ENCODE measurements around the gene CTNS.
"Not testable (repeated sequence)": the region's sequence is repeated elsewhere in the genome, so short reads cannot be mapped to it uniquely, and the experiment has no call there.

Gene CTNS

DNA sequence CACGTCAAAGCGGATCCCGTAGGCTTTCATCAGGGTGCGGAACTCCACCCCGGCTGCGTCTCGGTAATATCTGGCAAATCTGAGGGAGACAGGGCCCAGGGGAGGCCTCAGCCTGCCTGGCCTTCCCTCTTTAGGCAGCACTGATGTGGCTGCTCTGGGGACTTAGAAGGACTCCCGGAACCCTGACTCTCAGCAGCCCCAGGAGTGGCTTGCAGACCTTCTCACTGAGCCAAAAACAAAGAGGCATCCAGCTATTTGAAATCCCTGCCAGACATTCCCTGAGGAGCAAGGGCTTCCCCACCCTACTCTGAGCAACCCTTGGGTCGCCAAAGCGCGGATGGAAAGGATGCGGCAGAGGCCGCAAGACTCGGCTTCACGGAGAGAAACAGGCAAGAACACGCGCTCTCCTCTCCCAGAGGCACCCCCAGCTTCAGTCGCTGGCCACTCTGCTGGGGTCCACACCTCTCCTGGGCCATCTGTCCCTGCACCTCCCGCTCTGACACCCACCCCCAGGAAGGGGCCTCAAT, 51.5 kb downstream of the CTNS start:
- no peak for DNase-seq (ENCODE audit: low read depth)

DNA sequence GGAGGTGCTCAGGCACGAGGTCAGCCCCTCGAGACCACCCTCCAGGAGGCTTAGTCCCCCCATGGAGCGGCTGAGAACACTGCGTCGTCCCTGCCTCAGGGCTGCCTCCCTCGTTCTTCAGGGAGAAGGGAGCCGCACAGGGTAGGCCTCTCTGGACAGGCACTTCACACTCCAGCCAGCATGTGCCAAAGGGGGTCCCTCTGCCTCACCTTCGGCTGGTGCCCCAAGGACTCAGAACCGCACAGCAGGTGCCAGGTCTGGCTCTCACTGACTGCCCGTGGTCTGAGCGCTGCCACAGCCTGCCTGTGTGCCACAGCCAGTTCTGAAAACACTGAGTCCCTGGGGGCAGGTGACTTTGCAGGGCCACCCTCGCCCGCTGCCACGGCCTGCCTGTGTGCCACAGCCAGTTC, 52.3 kb downstream of the CTNS start:
- DNase-seq (ENCODE audit: low read depth): no peak

DNA sequence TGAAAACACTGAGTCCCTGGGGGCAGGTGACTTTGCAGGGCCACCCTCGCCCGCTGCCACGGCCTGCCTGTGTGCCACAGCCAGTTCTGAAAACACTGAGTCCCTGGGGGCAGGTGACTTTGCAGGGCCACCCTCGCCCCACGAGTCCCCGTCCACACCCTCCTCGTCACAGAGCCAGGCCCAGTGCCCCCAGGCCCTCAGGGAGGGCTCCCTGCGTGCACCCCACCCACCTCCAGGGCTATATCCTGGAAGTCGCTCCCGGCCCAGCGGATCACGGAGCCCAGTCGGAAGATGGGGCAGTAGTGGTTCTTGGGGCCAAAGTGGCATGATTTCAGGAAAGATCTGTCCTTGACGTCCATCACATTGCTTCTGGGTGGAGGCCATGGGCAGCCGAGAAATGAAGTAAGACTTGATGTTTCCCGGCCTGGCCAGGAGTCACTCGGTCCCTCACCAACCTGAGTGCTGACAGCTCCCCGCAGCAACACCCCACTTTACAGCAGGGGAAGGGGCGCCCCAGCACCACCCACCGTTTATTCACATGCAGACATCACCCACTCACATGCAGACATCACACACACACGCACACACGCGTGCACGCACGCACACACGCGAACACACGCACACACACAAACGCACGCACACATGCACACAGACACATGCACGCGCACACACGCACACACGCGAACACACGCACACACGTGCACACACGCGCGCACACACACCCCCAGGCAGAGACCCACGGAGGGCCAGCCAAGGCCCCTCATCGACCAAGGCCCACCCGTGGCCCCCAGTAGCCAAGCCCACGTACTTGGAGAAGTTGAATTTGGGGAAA, 52.9 kb downstream of the CTNS start:
- DNase-seq (ENCODE audit: low read depth): no peak

DNA sequence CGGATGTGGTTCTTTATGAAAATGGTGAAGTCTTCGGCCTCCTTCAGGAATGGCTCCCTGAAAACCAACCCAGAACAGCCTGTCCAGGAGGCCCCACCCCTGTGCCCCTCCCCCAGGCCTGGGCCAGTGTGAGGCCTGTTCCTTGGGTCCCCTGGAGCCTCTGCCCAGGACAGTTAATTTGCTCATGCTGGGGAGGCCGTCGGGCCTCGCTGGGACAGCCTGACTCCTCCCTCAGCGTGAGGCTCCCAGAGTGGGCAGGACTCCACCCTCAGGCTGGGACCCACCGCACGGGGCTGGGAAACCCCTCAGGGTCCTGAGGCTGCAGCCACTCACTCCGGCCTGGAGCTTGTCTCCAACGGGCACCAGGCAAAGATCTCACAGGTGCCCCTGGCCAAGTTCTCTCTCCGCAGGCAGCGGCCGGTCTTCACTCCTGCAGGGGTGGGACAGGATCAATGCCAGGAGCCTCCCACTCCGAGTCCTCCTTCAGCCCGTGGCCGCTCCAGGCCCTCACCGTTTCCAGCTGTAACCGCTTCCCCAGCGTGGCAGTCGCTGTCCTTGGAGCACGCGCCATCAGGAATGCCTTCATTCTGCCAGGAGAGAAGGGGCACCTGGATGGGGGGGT, 53.6 kb downstream of the CTNS start:
- DNase-seq (ENCODE audit: low read depth): no peak

DNA sequence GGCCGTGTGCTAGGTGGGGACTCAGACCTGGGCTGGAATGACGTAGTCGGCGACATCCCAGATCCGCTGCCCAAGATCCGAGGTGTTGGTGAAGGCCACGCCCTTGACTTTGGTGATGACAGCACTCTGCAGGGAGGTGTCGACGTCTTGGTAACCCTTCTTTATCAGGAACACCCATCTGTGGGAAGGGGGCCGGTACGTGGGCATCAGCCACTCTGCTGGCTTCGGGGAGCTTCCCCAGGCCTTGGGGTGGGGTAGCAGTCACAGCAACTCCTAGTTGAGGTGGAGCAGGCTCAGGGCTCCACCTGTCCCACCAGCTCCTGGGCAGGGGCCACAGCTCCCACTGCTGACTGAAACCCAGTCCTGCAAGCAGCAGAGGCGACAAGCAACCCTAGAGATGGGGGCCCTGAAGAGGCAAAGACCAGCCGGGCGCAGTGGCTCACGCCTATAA, 55.1 kb downstream of the CTNS start:
- no peak for DNase-seq (ENCODE audit: low read depth)

DNA sequence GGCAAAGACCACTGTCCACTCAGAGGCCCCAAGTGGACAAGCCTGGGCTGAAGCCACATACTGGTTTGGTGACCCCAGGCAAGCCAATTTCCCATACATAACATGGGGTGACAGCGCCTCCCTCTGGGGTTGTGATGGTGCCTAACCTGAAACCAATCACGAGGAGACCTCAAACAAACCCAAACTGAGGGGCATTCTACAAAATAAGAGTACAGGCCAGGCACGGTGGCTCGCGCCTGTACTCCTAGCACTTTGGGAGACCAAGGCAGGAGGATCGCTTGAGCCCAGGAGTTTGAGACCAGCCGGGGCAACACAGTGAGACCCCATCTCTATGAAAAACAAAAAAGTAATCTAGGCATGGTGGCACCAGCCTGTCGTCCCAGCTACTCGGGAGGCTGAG, 55.8 kb downstream of the CTNS start:
- DNase-seq (ENCODE audit: low read depth): no peak

DNA sequence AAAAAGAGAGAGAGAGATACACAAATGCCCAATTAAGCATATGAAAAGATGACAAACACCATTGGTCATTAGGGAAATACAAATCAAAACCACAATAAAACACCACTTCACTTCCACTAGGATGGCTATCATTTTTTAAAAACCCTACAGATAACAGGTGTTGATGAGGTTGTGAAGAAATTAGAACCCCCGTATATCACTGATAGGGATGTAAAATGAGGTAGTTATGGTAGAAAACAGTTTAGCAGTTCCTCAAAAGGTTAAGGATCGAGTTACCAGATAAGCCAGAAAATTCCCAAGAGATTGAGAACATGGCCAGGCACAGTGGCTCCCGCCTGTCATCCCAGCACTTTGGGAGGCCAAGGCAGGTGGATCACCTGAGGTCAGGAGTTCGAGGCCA, 56.6 kb downstream of the CTNS start:
- no peak for DNase-seq (ENCODE audit: low read depth)

DNA sequence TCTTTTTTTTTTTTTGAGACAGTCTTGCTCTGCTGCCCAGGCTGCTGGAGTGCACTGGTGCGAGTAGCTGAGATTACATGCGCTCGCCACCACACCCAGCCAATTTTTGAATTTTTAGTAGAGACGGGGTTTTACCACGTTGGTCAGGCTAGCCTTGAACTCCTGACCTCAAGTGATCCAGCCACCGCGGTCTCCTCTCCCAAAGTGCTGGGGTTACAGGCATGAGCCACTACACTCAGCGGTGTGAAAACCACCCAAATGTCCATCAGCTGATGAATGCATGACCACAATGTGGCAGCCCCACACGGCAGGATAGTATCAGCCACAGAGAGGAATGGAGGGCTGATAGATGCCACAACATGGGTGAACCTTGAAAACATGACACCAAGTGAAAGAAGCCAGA, 57.3 kb downstream of the CTNS start:
- no peak for DNase-seq (ENCODE audit: low read depth)

DNA sequence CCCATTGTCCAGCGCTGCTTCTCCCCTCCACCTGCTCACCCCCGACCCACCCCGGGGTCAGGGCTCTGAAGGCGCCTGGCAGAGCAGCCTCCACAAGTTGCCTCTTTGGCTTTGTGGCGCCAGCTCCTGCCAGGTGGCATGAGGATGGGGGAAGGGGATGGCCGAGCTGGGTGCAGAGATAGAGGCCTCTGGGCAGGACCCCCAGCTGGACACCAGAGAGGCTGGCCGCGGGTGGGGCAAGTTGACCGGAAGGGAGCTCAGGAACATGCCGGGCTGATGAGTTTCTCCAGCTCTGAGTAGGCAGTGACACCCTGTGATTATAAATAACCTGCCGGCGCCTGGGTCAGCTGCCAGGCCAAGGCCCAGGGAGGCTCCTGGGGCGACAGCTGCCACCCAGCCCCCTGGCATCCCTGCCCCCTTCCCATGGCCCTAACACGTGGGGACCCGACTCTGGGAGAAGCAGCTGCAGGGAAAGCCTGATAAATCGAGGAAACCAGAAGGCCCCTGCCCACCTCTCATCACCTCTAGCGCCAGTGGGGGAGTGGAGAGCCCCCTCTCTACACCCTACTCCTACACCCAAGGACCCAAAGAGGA, 58.7 kb downstream of the CTNS start:
- DNase-seq (ENCODE audit: low read depth): no peak

DNA sequence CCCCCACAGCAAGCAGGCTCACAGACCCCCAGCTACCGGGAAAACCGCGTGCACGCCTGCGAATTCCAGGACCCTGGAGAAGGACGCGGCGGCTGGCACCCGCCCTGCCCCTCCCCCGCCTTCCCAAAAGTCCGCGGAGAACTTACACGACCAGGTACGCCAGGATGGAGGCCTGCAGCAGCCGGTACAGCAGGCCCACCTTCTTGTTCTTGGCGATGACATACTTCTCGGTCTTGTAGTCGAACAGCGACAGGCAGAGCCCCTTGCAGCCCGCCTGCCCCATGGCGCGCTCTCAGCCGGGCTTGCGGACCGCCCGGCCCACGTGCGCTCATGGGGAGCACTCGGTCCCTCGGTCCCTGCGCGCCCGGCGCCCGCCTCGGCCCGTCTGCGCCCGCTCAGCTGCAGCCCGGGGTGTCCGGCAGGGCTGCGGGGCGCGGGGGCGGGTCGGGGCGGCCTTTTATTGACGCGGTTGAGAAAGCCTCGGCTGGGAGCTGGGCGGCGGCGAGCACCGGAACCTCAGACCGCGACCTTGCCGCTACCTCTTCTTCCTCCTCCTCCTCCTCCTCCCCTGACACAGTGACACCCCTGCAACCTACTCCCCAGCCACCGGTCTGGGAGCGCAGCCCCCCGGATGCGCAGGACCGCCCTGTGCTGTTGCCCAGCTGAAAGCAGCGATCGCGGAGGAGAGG, 59.3 kb downstream of the CTNS start, which contains the start of gene P2RX5:
Gene P2RX5, minus strand, starts transcription at position 433 of the 689 bp plus-strand sequence. Its CDS starts 150 bp downstream, at position 283.
- no peak for DNase-seq (ENCODE audit: low read depth)

DNA sequence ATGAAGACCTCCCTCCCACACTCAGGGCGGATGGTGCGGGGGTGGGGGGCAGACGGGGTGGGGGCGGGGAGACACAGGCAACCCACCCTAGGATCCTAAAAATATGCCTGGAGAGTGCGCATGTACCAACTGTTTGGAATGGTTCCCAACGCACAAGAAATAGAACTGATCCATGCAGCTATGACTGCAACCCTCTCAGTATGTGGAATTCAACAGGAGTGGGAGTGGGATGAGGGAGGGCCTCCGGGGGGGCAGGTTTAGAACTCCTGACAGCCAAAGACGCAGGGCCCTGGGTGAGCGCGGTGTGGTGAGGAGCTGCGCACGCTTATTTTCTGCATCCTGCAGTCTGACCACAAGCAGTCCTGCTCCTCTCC, 60.5 kb downstream of the CTNS start:
- DNase-seq (ENCODE audit: low read depth): no peak

DNA sequence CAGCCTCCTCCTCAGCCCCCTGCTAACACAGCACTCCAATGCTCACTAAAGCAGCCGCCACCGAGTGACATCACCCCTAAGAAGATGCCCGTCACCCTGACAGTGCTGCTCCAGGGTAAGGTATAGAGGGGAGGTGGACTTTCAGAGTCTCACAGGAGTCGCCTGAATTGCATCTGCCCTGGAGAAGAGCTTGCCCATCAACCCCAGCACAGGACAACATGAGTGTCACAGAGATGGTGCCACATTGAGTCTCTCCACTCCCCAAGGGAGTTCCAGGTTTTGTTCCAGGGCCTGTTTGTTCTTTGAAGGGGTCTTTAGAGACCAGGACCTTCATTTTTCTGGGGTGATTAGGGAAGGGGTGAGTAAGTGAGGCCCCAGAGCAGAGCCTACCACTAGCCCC, 61.6 kb downstream of the CTNS start:
- no peak for DNase-seq (ENCODE audit: low read depth)

DNA sequence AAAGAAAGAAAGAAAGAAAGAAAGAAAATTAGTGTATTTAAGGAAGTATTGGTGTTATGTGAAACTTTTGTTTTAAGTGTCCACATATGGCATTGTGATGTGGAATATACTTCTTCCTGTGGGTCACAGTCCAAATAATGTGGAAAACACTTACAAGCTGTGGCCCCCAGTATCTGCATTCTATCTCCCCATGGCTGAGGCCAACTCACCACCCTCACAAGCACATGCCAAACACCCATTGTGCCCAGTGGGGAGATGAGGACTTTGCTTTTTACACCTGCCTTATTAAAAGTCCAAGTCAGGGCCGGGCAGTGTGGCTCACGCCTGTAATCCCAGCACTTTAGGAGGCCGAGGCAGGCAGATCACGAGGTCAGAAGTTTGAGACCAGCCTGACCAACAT, 63.4 kb downstream of the CTNS start:
- DNase-seq (ENCODE audit: low read depth): no peak

DNA sequence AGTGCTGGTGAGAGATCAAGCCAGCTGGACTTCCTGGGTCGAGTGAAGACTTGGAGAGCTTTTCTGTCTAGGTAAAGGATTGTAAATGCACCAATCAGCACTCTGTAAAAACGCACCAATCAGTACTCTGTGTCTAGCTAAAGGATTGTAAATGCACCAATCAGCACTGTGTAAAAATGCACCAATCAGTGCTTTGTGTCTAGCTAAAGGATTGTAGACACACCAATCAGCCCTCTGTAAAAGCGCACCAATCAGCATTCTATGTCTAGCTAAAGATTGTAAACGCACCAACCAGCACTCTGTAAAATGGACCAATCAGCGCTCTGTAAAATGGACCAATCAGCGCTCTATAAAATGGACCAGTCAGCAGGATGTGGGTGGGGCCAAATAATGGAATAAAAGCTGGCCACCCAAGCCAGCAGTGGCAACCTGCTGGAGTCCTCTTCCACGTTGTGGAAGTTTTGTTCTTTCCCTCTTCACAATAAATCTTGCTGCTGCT, 65.5 kb downstream of the CTNS start:
- DNase-seq (ENCODE audit: low read depth): not testable (repeated sequence)

DNA sequence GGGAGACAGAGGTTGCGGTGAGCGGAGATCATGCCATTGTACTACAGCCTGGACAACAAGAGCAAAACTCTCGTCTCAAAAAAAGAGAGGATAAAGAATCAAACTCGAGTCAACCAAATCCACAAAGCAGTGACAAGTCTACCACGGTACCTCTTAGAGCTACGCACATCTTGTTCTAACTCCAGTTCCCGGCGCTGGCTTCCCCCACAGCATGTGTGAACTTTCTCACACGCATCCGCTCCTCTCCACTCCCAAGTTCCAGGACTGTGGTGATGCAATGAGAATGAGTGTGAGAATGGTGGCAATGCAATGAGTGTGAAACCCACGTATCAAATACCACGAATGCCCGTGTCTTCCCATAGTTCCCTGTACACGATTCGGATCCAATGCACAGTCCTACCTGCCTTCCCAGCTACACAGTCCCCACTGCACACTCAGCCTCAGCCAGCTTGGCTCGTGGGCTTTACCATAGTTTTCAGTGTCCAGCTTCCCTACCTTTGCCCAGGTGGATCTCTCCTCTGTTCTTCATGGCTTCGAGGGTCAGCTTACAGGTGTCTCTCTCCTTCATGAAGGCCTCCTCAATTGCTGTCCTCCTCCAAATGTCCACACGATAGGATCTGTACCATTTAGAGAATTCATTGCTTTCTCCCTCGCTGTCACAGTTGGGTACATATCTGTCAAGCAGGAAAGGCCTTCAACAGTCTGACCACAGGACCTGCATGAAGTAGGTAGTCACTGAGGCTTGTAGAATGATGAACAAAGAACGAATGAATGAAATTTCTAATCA, 68.6 kb downstream of the CTNS start:
- DNase-seq (ENCODE audit: low read depth): no peak

DNA sequence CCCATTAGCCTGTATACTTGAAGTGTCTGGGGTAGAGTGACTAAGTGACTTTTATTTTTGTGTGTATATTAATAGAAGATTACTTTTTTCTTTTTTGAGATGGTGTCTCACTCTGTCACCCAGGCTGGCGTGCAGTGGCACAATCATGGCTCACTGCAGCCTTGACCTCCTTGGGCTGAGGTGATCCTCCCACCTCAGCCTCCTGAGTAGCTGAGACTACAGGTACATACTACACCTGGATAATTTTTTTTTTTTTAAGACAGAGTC, 69.1 kb downstream of the CTNS start:
- DNase-seq (ENCODE audit: low read depth): not testable (repeated sequence)

DNA sequence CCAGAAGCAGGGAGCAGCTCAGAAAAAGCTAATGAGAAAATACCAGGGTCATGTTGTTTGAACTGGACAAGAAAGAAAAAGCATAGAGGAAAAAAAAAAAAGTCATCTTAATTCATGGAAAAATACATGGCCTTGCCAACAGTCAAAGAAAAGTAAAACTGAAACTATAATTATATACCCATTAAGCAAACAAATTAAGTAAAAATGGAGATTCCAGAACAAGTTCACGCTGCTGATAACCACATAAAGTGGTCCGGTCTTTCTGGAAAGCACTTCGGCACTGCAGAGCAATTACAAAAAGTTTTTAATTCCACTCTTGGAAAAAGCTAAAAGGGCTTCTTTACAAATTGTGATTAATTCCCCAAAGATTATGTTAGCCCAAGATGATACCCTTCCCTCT, 71.8 kb downstream of the CTNS start:
- DNase-seq (ENCODE audit: low read depth): no peak

DNA sequence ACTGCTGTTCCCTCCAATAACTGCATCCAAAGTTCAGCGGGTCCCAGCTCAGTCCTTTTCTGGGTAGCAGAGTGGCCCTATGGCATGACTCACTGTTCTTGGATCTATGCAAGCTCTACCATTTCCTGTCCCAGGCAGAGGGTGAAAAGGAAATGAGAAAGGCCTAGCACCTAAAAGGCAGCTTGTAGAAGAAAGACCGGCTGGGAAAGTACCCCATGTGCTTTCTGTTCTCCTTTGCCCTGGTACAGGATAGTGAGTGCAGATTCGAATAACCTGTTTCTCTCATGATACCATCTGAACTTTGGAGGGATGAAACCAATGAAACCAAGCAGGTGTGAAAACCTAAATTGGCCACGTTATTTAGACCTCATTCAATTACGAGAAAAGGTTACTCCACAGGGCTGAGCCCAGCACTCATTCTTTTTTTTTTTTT, 74.4 kb downstream of the CTNS start:
- no peak for DNase-seq (ENCODE audit: low read depth)

Data from HS-5 (cell line).